A673 (cell line): ENCODE results near the gene GCGR.

Source experiments
- CTCF ChIP-seq: fragments of 300-800, 200-600 bp; sonication (generic); conservative IDR thresholded peaks from 2 replicates; pipeline ENCODE4 v1.5.1; 2017; ENCODE audit warnings: low read depth, mild to moderate bottlenecking, antibody characterized with exemption, low read length, moderate library complexity, mixed read lengths
- EZH2 ChIP-seq: fragments of 200-600 bp; sonication (generic); IDR thresholded peaks from 2 replicates; pipeline ENCODE4 v1.6.1; 2017; ENCODE audit warnings: borderline replicate concordance, low read depth, mild to moderate bottlenecking, mixed read lengths, antibody characterized with exemption, low read length; ENCODE audit not compliant: poor library complexity, severe bottlenecking

DNA sequence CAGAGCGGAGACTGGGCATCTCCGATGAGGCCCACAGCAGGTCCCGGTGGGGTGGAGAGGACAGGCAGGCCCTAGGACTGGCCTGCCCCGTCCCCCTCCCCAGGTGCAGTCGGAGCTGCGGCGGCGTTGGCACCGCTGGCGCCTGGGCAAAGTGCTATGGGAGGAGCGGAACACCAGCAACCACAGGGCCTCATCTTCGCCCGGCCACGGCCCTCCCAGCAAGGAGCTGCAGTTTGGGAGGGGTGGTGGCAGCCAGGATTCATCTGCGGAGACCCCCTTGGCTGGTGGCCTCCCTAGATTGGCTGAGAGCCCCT lies 9.4 kb downstream of the GCGR start:
- TF ChIP-seq CTCF (no peak), EZH2 (no peak)
